ENCODE results near the gene WDFY1.

Gene WDFY1

GRCh38 chr2:223930103-223930976, 14.8 kb downstream of the WDFY1 start:
- no peak for DNase-seq (ENCODE audit: low read depth in 2 of 2)

- DNase-seq (ENCODE audit: low read depth in 2 of 2) = no peak
Measured at GRCh38 chr2:223929571-223930102, 15.5 kb downstream of the WDFY1 start.

GRCh38 chr2:223928113-223929006, 16.8 kb downstream of the WDFY1 start:
- DNase-seq (ENCODE audit: low read depth in 2 of 2) = no peak

- no peak for DNase-seq (ENCODE audit: low read depth in 2 of 2)
Measured at GRCh38 chr2:223925106-223925505, 20.0 kb downstream of the WDFY1 start.

- DNase-seq (ENCODE audit: low read depth in 2 of 2) = no peak
Measured at GRCh38 chr2:223923976-223924375, 21.2 kb downstream of the WDFY1 start.

GRCh38 chr2:223922308-223922707, 22.8 kb downstream of the WDFY1 start:
- DNase-seq (ENCODE audit: low read depth in 2 of 2) = no peak

- DNase-seq (ENCODE audit: low read depth in 2 of 2) = no peak
Measured at GRCh38 chr2:223921204-223921603, 23.9 kb downstream of the WDFY1 start.

- no peak for DNase-seq (ENCODE audit: low read depth in 2 of 2)
Measured at GRCh38 chr2:223920109-223920508, 25.0 kb downstream of the WDFY1 start.

- no peak for DNase-seq (ENCODE audit: low read depth in 2 of 2)
Measured at GRCh38 chr2:223918671-223919134, 26.4 kb downstream of the WDFY1 start.

GRCh38 chr2:223916181-223916920, 28.8 kb downstream of the WDFY1 start:
- no peak for DNase-seq (ENCODE audit: low read depth in 2 of 2)

GRCh38 chr2:223915071-223915470, 30.1 kb downstream of the WDFY1 start:
- no peak for DNase-seq (ENCODE audit: low read depth in 2 of 2)

- no peak for DNase-seq (ENCODE audit: low read depth in 2 of 2)
Measured at GRCh38 chr2:223914324-223914723, 30.8 kb downstream of the WDFY1 start.

GRCh38 chr2:223909001-223909741, 36.0 kb downstream of the WDFY1 start:
- no peak for DNase-seq (ENCODE audit: low read depth in 2 of 2)

GRCh38 chr2:223908304-223908998, 36.7 kb downstream of the WDFY1 start:
- DNase-seq (ENCODE audit: low read depth in 2 of 2) = no peak

GRCh38 chr2:223905996-223906395, 39.1 kb downstream of the WDFY1 start:
- no peak for DNase-seq (ENCODE audit: low read depth in 2 of 2)

- DNase-seq (ENCODE audit: low read depth in 2 of 2) = no peak
Measured at GRCh38 chr2:223901854-223902253, 43.3 kb downstream of the WDFY1 start.

- no peak for DNase-seq (ENCODE audit: low read depth in 2 of 2)
Measured at GRCh38 chr2:223901311-223901710, 43.8 kb downstream of the WDFY1 start.

GRCh38 chr2:223900531-223900930, 44.6 kb downstream of the WDFY1 start:
- no peak for DNase-seq (ENCODE audit: low read depth in 2 of 2)

GRCh38 chr2:223900066-223900465, 45.1 kb downstream of the WDFY1 start:
- DNase-seq (ENCODE audit: low read depth in 2 of 2) = no peak

- DNase-seq (ENCODE audit: low read depth in 2 of 2) = no peak
Measured at GRCh38 chr2:223897669-223898330, 47.3 kb downstream of the WDFY1 start.

Data from stimulated activated CD4-positive, alpha-beta T cell treated with anti-CD3 and anti-CD28 coated beads, Interleukin-1b, Interleukin-23, amount 100 ng/mL, for 1 hour (primary cell).